Dedifferentiated amniotic fluid mesenchymal stem cell (primary cell): ENCODE measurements around the gene MRAS.

Experiments
- DNase-seq: peaks from one replicate; pipeline ENCODE4 v3.0.0-alpha.2; 2016; ENCODE audit errors: extremely low spot score

MRAS gene

GRCh38 chr3:138347960-138348753 is at the start of gene MRAS:
TSS of gene MRAS (plus strand) at chr3:138348579. CDS start at chr3:138372884, 24,305 bp downstream.
- DNase-seq = peak; percentile 50

GRCh38 chr3:138300647-138301046 is 47.7 kb upstream of the MRAS start:
- no peak for DNase-seq

GRCh38 chr3:138303474-138303873 is 44.9 kb upstream of the MRAS start:
- DNase-seq = no peak

GRCh38 chr3:138307899-138308298 is 40.5 kb upstream of the MRAS start:
- DNase-seq = no peak

- DNase-seq = no peak
These were observed 39.6 kb upstream of the MRAS start for GRCh38 chr3:138308783-138309182.

- no peak for DNase-seq
These were observed 37.9 kb upstream of the MRAS start for GRCh38 chr3:138310494-138310893.

GRCh38 chr3:138314751-138315150 is 33.6 kb upstream of the MRAS start:
- DNase-seq = no peak

GRCh38 chr3:138317687-138318086 is 30.7 kb upstream of the MRAS start:
- DNase-seq = no peak

- DNase-seq = no peak
These were observed 24.4 kb upstream of the MRAS start for GRCh38 chr3:138323971-138324370.

- DNase-seq = no peak
These were observed 22.4 kb upstream of the MRAS start for GRCh38 chr3:138325990-138326389.

- no peak for DNase-seq
These were observed 21.3 kb upstream of the MRAS start for GRCh38 chr3:138326866-138327595.

GRCh38 chr3:138327831-138328230 is 20.5 kb upstream of the MRAS start:
- no peak for DNase-seq

GRCh38 chr3:138328341-138328740 is 20.0 kb upstream of the MRAS start:
- DNase-seq = no peak

GRCh38 chr3:138329127-138329983 is 19.0 kb upstream of the MRAS start, which contains the start of gene NME9:
TSS of gene NME9 (minus strand) at chr3:138329851. CDS start at chr3:138329335, 516 bp downstream.
- DNase-seq = peak; percentile 31

GRCh38 chr3:138329984-138330293 is 18.4 kb upstream of the MRAS start:
- DNase-seq = no peak

- DNase-seq = peak; percentile 40
These were observed 17.1 kb upstream of the MRAS start for GRCh38 chr3:138331143-138331894.

- peak; percentile 65 for DNase-seq
These were observed 15.8 kb upstream of the MRAS start for GRCh38 chr3:138332472-138333073.

GRCh38 chr3:138334608-138335007 is 13.8 kb upstream of the MRAS start:
- DNase-seq = no peak

GRCh38 chr3:138336454-138336999 is 11.9 kb upstream of the MRAS start:
- DNase-seq = no peak

GRCh38 chr3:138338244-138338643 is 10.1 kb upstream of the MRAS start:
- DNase-seq = no peak

- no peak for DNase-seq
These were observed 9.6 kb upstream of the MRAS start for GRCh38 chr3:138338811-138339210.
